HepG2 (cell line): Measurements from ENCODE around the gene PAFAH1B1. TPM values are rescaled to one million over a fixed set of nuclear protein-coding genes. Genes with fewer than 3 reads are reported as not detected.

Experiments
- RARA ChIP-seq: IDR thresholded peaks from 2 replicates; pipeline ENCODE4 v1.6.1; 2016; ENCODE audit warnings: missing genetic modification reagents, missing compliant biosample characterization
- SATB2 ChIP-seq: sonication (generic); formaldehyde crosslinking; IDR thresholded peaks from 2 replicates; pipeline ENCODE4 v1.5.0; 2020; ENCODE audit warnings: missing genetic modification reagents
- SNAPC4 ChIP-seq: sonication (generic); formaldehyde crosslinking; IDR thresholded peaks from 2 replicates; pipeline ENCODE4 v1.4.0; 2020; ENCODE audit warnings: mild to moderate bottlenecking, missing genetic modification reagents
- YY1 ChIP-seq: IDR thresholded peaks from 2 replicates; pipeline ENCODE4 v1.6.1; 2011; ENCODE audit warnings: low read length, low read depth, moderate library complexity, mild to moderate bottlenecking; ENCODE audit not compliant: insufficient read depth, insufficient replicate concordance
- ZNF687 ChIP-seq: sonication (generic); formaldehyde crosslinking; IDR thresholded peaks from 2 replicates; pipeline ENCODE4 v1.5.1; 2020; ENCODE audit warnings: mild to moderate bottlenecking, missing genetic modification reagents, moderate library complexity
- polyA plus RNA-seq, 8 experiments: library from polyadenylated mRNA; depleted of rRNA in 3 of 8; stranded (reverse) in 7 of 8; unstranded in 1 of 8; fragments of >200 nt; fragmentation: Illumina TruSeq in 4 of 8; extraction: Trizol in 4 of 8; gene quantifications; 2 replicates each; pipeline versions ENCODE4 v1.2.1 to v1.2.3, GENCODE V29; 2011 to 2016; ENCODE audit warnings: low read depth in 4 of 8, missing spikeins in 1 of 8, mixed read lengths in 1 of 8; ENCODE audit not compliant: insufficient read depth in 1 of 8
- total RNA-seq, 5 experiments: library from RNA; depleted of rRNA; stranded (reverse); fragments of >200 nt; fragmentation: Illumina TruSeq; extraction: Trizol; gene quantifications; 2 replicates each; pipeline ENCODE4 v1.2.3, GENCODE V29; 2016; ENCODE audit warnings: low read depth in 1 of 5

The PAFAH1B1 gene
- total and polyA plus RNA-seq, 2 of the 13 experiments (the other 11 are each of a cell fraction or from before 2014, with no cell fraction given) = 46.0 to 64.9 TPM

- TF ChIP-seq ZNF687 (CRISPR knock-in tag) = peak; percentile 57
- TF ChIP-seq SATB2 (CRISPR knock-in tag) = no peak
- TF ChIP-seq RARA (CRISPR knock-in tag) = peak; percentile 24; the same call in 1 of the 2 replicates
- no peak for TF ChIP-seq SNAPC4 (CRISPR knock-in tag)
- TF ChIP-seq YY1 = no peak
- TF ChIP-seq, all 625 proteins: peak for 20
Measured at GRCh38 chr17:2707721-2708584, 114.5 kb downstream of the PAFAH1B1 start (continued).
